NOMO-1 (cell line): ENCODE data around the gene TMEM174.
"Not testable (repeated sequence)": the region's sequence is repeated elsewhere in the genome, so short reads cannot be mapped to it uniquely, and the experiment has no call there.

Source experiments
- DNase-seq, 2 experiments: peaks; one replicate each; lab custom pipeline; 2025; ENCODE audit not compliant: unreplicated experiment in 2 of 2; lab: John Stamatoyannopoulos, UW

The TMEM174 gene

DNA sequence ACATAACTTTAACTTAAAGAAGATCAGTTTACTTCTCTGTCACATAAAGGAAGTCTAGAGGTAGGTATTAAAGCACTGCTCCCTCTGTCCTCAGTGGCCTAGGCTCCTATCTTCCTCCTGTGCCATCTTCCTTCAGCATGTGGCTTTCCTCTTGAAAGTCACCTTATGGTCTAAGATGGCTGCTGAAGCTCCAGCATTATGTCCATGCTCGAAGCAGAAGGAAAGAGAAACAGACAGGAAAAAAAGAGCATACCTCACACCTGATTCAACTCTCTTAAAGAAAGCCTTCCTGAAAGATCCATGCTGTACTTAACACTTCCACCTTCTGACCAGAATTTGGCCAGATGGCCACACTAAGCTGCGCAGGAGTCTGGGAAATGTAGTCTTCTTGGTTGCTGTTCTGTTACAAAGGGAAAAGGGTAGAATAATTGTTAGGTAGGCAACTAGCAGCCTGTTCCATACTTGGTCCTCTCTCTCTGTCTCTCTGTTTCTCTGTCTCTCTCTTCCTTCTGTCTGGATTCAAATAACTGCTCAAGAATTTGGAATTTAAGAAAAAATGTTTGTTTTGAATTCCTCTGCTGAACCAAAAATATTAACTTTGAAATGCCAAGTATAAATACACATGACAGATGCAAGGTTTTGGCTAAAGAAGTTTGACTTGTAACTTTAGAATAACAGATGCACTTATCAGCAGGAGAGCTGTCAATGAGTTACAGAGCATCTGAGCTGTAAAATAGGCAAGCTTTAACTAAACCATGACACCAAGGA, 16.0 kb downstream of the TMEM174 start:
- DNase-seq: no peak

DNA sequence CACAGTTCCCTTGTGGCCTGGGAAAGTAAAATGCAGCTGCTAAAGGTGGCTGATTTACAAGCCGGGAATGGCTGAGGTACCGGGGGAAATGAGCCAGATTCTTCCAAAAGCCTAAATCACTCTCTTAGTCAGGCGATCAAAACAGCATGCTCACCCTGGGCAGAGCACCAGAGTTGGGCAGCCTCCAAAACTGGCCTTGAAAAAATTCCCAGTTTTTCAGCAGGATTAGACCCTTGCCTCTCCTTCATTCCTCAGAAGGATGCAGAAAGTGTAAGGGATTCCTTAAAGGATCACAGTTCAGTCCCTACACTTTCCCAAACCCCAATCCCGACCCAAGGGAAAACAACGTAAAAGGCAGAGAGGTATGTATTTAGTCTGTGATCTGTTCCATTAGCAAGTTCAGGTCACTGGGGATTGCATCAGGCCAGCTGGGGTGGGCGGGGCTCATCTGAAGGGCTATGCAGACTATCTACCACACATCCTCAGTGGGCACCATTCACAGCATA, 16.9 kb downstream of the TMEM174 start:
- DNase-seq: no peak

DNA sequence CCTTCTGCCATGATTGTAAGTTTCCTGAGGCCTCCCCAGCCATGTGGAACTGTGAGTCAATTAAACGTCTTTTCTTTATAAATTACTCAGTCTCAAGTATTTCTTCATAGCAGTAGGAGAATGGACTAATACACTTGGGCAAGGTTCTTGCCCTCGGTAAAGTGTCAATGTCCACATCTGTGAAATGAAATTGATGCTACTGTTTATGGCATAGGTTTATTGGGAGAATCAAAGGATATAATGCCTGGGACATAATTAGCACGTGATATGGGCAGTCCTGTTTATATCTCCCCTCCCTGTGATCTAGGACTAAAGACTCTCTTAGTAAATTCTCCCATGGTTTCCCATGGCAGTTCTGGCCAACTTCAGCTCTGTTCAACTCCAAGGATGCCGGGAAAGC, 19.4 kb downstream of the TMEM174 start:
- DNase-seq: no peak

- DNase-seq: no peak
Observed at GRCh38 chr5:73193592-73193991, 20.6 kb downstream of the TMEM174 start.

DNA sequence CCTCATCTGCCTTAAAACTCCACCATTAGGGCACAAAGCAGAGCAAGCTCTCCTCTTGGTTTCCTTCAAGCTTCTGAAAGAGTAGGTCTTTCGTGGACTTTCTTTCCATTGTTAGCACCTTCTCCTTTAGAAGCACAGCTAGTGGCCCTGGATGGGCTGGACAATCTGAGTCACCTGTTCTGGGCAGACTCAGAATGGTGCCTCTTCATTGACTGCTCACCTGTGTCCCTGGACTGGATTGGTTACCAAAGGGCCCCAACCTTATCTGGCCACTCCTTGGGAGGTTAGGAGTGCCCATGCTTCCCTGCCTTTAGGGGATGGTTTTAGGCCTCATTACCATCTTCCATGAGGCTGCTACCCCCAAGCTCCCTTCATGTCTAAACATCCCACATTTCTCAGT, 23.2 kb downstream of the TMEM174 start:
- DNase-seq: no peak

DNA sequence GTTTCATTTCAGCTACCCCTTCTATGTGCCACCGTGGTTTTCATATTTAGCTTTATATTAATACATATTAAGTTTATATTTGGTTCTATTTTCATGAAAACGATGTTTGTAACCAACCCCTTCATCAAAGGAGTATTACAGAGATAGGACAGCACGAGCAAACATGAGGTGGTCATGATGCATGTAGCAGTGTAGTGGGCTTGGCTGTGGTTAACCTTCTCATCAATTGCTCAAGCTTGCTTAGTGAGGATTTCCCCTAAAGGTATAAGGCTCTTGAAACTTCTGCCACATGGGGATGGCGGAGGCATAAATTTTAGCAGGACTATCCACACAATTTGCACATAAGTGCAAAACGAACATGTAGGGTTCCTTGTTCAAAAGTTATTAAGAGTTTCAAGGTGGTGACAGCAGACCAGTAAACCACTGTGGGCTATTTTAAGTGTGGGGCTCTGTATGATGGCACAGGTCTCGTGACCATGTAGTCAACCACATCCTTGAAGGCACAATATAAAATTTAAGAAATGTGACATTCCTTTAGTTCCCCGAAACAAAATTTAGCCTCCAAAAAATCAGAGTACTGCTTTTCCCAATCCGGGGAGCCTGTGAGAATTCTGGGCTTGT, 24.8 kb downstream of the TMEM174 start:
- no peak for DNase-seq

DNA sequence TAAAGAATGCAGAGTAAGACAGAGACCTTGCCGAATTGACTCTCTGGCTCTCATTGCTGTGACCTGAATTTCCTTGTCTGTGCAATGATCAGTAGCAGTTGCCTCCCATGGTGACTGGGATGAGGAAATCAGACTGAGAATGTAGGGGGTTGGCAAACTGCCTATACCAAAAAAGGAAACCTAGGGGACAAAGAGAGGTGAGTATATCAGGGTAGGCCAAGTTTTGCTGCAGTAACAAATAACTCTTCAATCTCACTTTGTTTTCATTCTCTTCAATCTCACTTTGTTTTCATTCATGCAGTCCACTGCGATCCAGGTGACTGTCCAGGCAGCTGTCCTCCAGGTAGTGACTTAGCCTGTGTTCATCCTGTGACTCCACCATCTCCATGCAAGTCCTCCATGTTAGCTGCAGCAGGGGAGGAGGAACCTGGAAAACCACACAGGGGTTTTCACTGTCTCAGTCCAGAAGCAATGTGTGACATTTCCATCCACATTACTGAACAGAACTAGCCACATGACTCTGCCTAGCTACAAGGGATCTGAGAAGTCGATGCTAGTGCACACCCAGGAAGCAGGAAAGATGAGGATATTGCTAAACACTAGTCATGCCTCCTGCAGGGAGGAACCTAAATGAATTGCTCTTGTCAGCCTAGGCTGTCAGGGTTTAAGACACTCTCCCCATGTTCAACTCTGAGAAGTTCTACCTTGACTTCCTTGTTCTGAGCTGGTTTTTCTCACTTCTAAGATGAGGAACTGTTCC, 26.0 kb downstream of the TMEM174 start:
- DNase-seq: no peak

GRCh38 chr5:73199671-73200070, 26.7 kb downstream of the TMEM174 start:
- DNase-seq: no peak

DNA sequence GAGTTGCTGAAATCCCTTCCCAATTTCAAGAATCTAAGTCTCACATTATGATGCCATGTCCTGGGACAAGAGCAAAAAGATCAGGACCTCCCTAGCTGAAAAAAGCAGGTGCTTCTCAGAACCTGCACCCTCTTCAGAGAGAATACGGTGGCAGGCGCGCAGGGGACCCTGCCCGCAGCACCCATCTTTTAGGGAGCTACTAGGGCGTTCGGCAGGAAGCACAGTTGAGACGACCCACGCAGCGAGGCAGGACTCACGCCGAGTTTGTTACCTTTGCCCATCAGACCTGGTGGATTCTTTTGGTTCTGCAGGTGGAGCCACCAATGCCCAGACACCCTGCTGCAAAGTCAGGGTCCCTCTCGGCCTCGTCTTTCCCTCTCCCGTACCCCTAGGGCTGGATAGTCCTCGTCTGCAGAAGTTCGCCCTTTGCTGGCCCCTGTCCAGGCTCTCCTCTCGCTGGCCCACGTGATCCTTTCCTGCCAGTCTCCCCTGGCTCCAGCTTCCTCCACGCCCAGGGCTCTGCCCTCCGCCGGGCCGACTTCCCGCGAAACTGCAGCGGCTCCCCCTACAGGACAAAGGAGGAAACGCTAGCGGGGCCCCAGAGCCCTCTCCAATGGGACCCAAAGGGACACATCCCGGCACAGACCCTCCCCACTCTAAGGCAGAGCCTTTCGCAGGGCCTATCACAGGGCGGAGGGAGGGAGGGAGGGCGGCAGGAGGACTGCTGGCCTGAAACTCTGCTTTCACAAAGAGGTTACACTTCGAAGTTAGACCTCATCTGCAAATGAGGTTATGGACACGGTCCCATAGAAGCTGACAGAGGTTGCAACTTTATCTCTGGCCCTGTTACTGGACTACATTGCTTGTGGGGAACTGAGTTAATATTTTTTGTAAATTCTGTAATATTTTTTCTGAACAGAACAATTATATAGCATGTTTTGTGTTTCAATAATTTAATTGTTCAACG, 28.8 kb downstream of the TMEM174 start:
- peak; percentile 17 to 23 for DNase-seq

GRCh38 chr5:73204332-73204731, 31.3 kb downstream of the TMEM174 start:
- DNase-seq: no peak

- no peak for DNase-seq
Observed at GRCh38 chr5:73204733-73205132, 31.7 kb downstream of the TMEM174 start.

- DNase-seq: no peak
Observed at GRCh38 chr5:73205305-73205704, 32.3 kb downstream of the TMEM174 start.

DNA sequence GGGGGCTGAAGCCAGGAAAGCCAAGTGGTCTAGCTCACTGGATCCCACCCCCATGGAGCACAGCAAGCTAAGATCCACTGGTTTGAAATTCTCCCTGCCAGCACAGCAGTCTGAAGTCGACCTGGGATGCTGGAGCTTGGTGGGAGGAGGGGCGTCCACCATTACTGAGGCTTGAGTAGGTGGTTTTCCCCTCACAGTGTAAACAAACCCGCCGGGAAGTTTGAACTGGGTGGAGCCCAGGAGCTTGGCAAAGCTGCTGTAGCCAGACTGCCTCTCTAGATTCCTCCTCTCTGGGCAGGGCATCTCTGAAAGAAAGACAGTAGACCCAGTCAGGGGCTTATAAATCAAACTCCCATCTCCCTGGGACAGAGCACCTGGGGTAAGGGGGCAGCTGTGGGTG, 34.2 kb downstream of the TMEM174 start:
- DNase-seq: not testable (repeated sequence)

GRCh38 chr5:73209075-73209474, 36.1 kb downstream of the TMEM174 start:
- DNase-seq: not testable (repeated sequence)

DNA sequence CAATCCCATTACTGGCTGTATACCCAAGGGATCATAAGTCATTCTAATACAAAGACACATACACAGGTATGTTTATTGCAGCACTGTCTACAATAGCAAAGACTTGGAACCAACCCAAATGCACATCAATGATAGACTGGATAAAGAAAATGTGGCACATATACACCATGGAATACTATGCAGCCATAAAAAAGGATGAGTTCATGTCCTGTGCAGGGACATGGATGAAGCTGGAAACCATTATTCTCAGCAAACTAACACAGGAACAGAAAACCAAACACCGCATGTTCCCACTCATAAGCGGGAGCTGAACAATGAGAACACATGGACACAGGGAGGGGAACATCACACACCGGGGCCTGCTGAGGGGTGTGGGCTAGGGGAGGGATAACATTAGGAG, 39.7 kb downstream of the TMEM174 start:
- not testable (repeated sequence) for DNase-seq

DNA sequence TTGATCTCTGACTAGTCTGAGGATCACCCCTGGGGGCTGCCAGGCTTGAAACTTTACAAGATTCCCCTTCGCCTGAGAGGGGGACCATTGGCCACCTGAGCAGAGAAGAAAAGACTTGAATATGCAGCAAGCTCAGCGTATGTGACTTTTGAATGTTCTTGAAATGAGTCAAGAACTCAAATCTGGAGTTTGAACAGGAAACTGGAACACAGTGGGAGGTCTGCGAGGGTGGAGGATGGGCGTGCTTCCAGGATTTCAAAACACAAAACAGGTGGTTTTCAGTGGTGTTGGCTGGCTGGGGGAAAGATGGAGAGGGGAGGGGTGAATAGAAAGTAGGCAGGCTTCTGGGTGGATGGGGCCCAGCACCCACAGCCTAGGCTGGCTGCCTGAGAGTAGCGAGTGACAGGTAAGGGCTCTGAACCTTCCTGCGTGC, 40.6 kb downstream of the TMEM174 start:
- DNase-seq: no peak

GRCh38 chr5:73214306-73214705, 41.3 kb downstream of the TMEM174 start:
- DNase-seq: no peak

DNA sequence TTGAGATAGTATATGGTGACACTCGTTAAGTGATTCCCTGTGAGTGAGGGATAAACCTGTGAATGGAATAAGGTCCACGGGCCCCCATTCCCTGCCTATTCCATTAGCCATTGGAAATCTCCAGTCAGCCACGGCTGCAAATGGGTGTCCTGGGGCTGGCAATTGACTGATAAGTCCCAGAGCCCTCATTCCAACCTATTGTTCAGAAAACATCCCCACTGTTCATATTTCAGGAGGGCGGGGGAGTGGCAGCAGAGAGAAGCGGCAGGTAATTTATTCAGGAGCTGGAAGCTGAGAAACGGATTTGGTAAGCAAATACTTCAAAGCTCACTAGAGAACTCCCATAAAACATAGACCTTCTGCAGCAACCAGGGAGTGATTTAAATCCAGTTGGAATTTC, 42.0 kb downstream of the TMEM174 start:
- no peak for DNase-seq

- DNase-seq: no peak
Observed at GRCh38 chr5:73215531-73215890, 42.5 kb downstream of the TMEM174 start.

DNA sequence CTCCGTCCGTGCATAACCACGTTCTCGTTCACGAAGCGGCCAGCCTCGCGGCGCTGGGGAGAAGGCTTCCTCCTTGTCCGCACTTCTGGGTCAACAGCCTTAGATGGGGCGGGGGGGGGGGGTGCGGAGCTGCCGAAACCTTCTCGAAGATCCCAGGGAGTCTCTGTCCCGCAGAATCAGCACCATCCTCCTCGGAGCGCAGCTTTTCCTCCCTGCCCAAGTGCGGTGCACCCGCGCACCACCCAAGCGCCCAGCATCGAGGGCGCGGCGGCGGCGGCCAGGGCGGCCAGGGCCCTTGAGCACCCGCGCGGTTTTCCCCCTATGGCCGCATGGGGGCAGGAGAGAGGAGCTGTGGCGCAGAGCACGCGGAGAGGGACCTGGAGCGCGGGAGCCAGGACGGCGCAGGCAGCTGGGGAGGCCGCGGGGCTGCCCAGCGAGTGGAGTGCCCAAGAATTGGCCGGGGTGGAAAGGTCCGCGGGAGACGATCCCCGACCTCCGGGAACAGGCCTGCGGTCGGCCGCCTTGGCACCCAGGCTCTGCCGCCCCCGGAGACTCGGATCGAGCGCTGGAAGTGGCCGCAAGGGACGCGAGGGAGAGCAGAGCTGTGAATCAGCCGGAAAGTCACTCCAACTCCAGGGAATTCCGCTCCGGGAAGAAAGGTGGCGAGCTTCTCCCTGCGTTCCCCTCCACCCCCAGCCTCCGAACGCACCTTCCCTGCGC, 43.1 kb downstream of the TMEM174 start:
- DNase-seq: peak in 1 of 2 experiments; percentile 31
